Adrenal gland (tissue), 12 donors: Measurements from ENCODE around the gene CDH20. TPM values are rescaled to one million over a fixed set of nuclear protein-coding genes. Genes with fewer than 3 reads are reported as not detected.

Source experiments
- DNase-seq, 7 donors: peaks; one replicate each; pipeline ENCODE4 v3.0.0-alpha.2; 2019 to 2020
- H3K27ac ChIP-seq, 5 donors: fragments of 200-600 bp; sonication (generic) in 4 of 5; 1 replicate in 3 of 5; 2 replicates in 2 of 5; pipeline versions ENCODE4 v1.5.1 to v1.8.0; 2016 to 2020; ENCODE audit warnings: mild to moderate bottlenecking in 1 of 5
- H3K27me3 ChIP-seq: fragments of 200-600 bp; 2 replicates; pipeline ENCODE4 v1.8.0; 2021
- H3K36me3 ChIP-seq, 2 donors: fragments of 200-600 bp; replicated peaks in 1 of 2; 1 replicate in 1 of 2; 2 replicates in 1 of 2; pipeline versions ENCODE4 v1.5.1 to v1.8.0; 2018 to 2022
- H3K4me1 ChIP-seq, 2 donors: fragments of 200-600 bp; replicated peaks in 1 of 2; 1 replicate in 1 of 2; 2 replicates in 1 of 2; pipeline versions ENCODE4 v1.5.1 to v1.8.0; 2018 to 2021
- H3K4me3 ChIP-seq, 4 donors: fragments of 200-600 bp; sonication (generic) in 3 of 4; one replicate each; pipeline ENCODE4 v1.5.1; 2016 to 2018
- H3K9me3 ChIP-seq, 3 donors: fragments of 200-600 bp; sonication (generic) in 1 of 3; replicated peaks in 1 of 3; 1 replicate in 2 of 3; 2 replicates in 1 of 3; pipeline versions ENCODE4 v1.5.1 to v1.8.0; 2016 to 2021
- CTCF ChIP-seq, 6 experiments: fragments of 450-650 bp in 4 of 6; fragments of 200-600 bp in 2 of 6; sonication (generic) in 1 of 6; IDR thresholded peaks; 1 replicate in 5 of 6; 2 replicates in 1 of 6; pipeline versions ENCODE4 v1.5.1 to v1.8.0; 2016 to 2021; ENCODE audit warnings: antibody characterized with exemption in 6 of 6, mild to moderate bottlenecking in 2 of 6, moderate library complexity in 1 of 6
- POLR2A ChIP-seq, 2 donors: fragments of 450-650 bp; IDR thresholded peaks; one replicate each; pipeline ENCODE4 v1.6.1; 2017; ENCODE audit warnings: antibody characterized with exemption in 2 of 2, mild to moderate bottlenecking in 2 of 2, moderate library complexity in 1 of 2
- WGBS, 4 donors: extraction: QIAGEN DNeasy Blood & Tissue Kit in 2 of 4; methylation state at CpG; one replicate each; pipeline versions ENCODE4 v1.1.5 to v1.1.7; 2013 to 2017; 5-methylcytosine and 5-hydroxymethylcytosine counted together
- intact Hi-C, 2 donors: fragments of 100-400 bp; cut with DNase I; formaldehyde crosslinking; loops; one replicate each; pipeline versions ENCODE4 v1.14.1 to v1.15.0; 2022 to 2023
- polyA plus RNA-seq, 3 donors: library from polyadenylated mRNA; stranded (reverse); fragments of 200-250 nt in 2 of 3; fragments of 350-450 nt in 1 of 3; fragmentation: Illumina TruSeq in 1 of 3; extraction: RNeasy Lipid Tissue Mini Kit (QIAGEN cat#74804) in 1 of 3; gene quantifications; one replicate each; pipeline ENCODE4 v1.2.3, GENCODE V29; 2013 to 2014
- total RNA-seq, 9 donors: library from RNA; depleted of rRNA in 4 of 9; stranded (reverse); fragments of >200 nt in 4 of 9; fragments of 120-200 nt in 1 of 9; fragmentation: NEBNext Ultra II Directional in 1 of 9; extraction: Animal tissue kit (Norgen Biotek cat#: 25700) in 1 of 9; gene quantifications; one replicate each; pipeline versions ENCODE4 v1.1.0 to v1.2.4, GENCODE V29; 2013 to 2023
- donor health status: healthy with polysubstance abuse.
- donor health status: Bipolar disorder and iron deficiency.
- donor health status: DM: yes; HTN: yes; CAD: no.
- donor health status: DM: no; HTN: no; CAD: no.
- donor health status: DM: no; HTN: no; CAD: no.
- donor health status: DM: yes; HTN: yes; CAD: no.

Gene CDH20
- total and polyA plus RNA-seq, 12 donors: 0.07 to 11.6 (median 0.29) TPM; not detected in 2

GRCh38 chr18:61582202-61582710 is 249.0 kb downstream of the CDH20 start:
- peaks cover 10 to 12% of the 10 kb centered on the region in 2 donors for H3K4me1 ChIP-seq
- H3K27ac ChIP-seq: peak overlapping the region in 1 of 5 donors; percentile 2
- H3K4me3 ChIP-seq: peak overlapping the region in 1 of 4 donors; percentile 32
- no peaks in the 10 kb centered on the region for H3K27me3 ChIP-seq
- peaks cover 0 to 3% (median 0%) of the 10 kb centered on the region in 3 donors for H3K9me3 ChIP-seq
- no peak for DNase-seq
- H3K36me3 ChIP-seq: no peaks in the 10 kb centered on the region
- peak in 2 of 6 experiments; percentile 44 to 47 for TF ChIP-seq CTCF (IDR thresholded peaks at IDR 0.05)
- TF ChIP-seq POLR2A (IDR thresholded peaks at IDR 0.05): no peak
- intact Hi-C loops: no loop called here
- WGBS, 4 donors: 19 to 28% (median 23%) methylated on average over 15 of the region's 15 CpGs

- intact Hi-C loops: no loop called here
- Histone ChIP-seq H3K4me3 (no peak overlapping the region), H3K9me3 (peaks cover 0 to 3% (median 0%) of the 10 kb centered on the region in 3 donors), H3K27ac (no peak overlapping the region), H3K36me3 (no peaks in the 10 kb centered on the region), H3K4me1 (peaks cover 10 to 12% of the 10 kb centered on the region in 2 donors), H3K27me3 (no peaks in the 10 kb centered on the region)
- no peak for TF ChIP-seq CTCF (IDR thresholded peaks at IDR 0.05)
- TF ChIP-seq POLR2A (IDR thresholded peaks at IDR 0.05): no peak
- DNase-seq: no peak
- WGBS, 4 donors: 100% methylated on average over 1 of the region's 1 CpG
These were observed 250.3 kb downstream of the CDH20 start for GRCh38 chr18:61583548-61583947.

GRCh38 chr18:61587865-61588264 is 254.6 kb downstream of the CDH20 start:
- Histone ChIP-seq H3K4me1 (peaks cover 4 to 12% of the 10 kb centered on the region in 2 donors), H3K9me3 (peaks cover 0 to 3% (median 0%) of the 10 kb centered on the region in 3 donors), H3K4me3 (no peak overlapping the region), H3K27ac (no peak overlapping the region), H3K36me3 (no peaks in the 10 kb centered on the region), H3K27me3 (no peaks in the 10 kb centered on the region)
- no peak for DNase-seq
- intact Hi-C loops: no loop called here
- 42 to 54% (median 47%) methylated on average over 2 of the region's 2 CpGs for WGBS, 4 donors
- TF ChIP-seq POLR2A (IDR thresholded peaks at IDR 0.05) (no peak), CTCF (IDR thresholded peaks at IDR 0.05) (no peak)

GRCh38 chr18:61589053-61589723 is 256.0 kb downstream of the CDH20 start:
- H3K4me1 ChIP-seq: peaks cover 4 to 12% of the 10 kb centered on the region in 2 donors
- no peak overlapping the region for H3K4me3 ChIP-seq
- TF ChIP-seq POLR2A (IDR thresholded peaks at IDR 0.05) (no peak), CTCF (IDR thresholded peaks at IDR 0.05) (no peak)
- no peaks in the 10 kb centered on the region for H3K27me3 ChIP-seq
- DNase-seq: no peak
- peaks cover 0 to 3% (median 0%) of the 10 kb centered on the region in 3 donors for H3K9me3 ChIP-seq
- H3K27ac ChIP-seq: no peak overlapping the region
- 57 to 78% (median 69%) methylated on average over 6 of the region's 6 CpGs for WGBS, 4 donors
- intact Hi-C loops: no loop called here
- no peaks in the 10 kb centered on the region for H3K36me3 ChIP-seq
